Kidney capillary endothelial cell (primary cell): ENCODE results near the gene PPP5C.
"Not testable (repeated sequence)": the region's sequence is repeated elsewhere in the genome, so short reads cannot be mapped to it uniquely, and the experiment has no call there.

Experiments used
- DNase-seq: peaks from one replicate; pipeline ENCODE4 v3.0.0-alpha.2; 2018; ENCODE audit warnings: low spot score

The PPP5C gene

DNA sequence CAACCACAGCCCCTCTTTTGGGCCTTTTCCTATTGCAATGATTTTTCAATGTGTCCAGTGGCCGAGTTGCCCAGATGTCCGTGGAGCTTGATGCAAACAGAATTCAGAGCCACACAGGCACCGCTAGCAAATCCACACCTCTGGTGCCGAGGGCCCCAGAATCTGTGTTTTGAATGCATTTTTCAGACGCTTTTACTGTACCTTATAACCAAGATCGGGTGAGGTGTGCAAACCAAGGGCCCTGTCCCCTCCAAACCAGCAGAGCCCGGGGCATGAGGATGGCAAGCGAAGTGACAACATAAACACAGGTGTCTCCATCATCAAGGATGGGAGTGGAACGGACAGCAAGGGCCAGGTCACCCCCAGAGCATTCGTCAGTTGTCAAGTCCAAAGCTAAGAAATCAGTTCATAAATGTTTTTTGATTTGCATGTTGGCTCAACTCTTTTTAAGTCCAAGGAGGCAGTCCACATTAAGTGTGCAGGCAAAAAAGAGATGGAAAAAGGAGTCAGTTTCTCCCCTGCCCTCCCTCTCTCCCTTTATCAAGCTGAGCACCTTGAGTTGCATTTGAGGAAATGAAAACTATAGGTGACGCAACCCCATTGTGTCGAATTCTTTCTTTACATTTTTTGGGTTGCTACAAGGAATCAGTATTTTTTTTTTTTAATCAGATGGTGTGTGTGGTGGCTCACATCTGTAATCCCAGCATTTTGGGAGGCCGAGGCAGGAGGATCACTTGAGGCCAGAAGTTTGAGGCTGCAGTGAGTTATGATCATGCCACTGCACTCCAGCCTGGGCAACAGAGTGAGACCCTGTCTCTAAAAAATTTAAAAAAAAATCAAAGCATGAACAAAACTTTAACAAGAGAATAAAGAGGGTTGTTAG is 63.6 kb downstream of the PPP5C start:
- no peak for DNase-seq

DNA sequence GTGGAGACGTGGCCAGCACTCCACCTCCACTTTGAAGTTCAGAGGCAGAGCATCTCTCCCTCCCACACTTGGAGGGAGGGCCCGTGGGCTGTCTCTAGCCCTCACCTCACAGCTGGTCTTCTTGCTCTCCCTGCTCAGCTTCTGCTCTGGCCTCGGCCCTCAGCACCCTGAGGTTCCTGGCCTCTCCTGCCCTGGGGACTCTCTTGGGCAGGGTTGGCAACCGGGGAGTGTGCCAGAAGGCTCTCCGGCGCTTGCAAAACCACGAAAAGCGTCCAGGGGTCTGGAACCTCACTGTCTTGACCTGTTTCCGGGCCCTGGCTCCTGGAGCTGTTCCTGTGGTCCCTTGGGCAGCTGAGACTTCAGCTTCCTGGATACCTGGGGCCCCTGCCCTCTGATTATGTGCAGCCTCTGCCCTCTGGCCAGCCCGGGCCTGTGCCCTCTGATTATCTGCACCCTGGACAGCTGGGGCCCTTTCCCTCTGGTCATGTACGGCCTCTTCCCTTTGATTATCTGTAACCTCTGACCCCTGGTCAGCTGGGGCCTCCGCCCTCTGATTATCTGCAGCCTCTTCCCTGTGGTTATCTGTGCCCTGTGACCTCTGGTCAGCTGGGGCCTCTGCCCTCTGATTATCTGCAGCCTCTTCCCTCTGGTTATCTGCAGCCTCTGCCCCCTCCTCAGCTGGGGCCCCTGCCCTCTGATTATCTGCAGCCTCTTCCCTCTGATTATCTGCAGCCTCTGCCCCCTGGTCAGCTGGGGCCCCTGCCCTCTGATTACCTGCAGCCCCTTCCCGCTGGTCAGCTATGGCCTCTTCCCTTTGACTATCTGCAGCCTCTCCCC is 64.4 kb downstream of the PPP5C start:
- no peak for DNase-seq

DNA sequence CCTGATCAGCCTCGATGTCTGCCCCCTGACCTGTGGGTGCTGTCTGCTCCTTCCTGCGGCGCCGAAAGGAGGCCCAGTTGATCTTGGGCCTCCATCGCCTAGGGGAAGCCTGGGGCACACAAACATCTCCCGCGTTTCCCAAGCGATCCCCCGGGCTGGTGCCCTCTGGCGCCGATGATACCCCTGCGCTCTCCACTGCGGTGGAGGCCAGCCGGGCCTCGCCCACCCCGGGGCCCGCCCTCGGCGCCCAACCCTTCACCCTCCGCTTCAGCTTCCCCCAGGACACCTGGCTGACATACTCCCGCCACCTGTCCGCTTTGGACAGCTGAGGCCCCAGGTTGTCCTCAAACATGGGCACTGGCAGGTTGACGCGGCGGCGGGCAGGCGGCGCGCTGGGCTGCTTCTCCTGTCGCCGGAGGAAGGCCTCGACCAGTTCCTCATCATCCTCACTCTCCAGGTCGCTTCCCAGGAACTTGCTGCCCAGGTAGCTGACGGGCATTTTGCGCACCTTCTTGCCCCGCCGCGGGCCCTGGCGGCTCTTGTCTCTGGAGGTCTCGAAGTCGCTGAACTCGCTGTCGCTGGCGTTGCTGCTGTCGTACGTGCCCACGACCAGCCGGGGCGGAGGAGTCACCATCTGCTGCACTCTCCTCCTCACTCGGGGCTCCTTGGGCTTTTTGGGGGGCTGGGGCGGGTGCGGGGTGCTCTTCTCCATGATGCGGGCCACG is 65.2 kb downstream of the PPP5C start:
- no peak for DNase-seq

DNA sequence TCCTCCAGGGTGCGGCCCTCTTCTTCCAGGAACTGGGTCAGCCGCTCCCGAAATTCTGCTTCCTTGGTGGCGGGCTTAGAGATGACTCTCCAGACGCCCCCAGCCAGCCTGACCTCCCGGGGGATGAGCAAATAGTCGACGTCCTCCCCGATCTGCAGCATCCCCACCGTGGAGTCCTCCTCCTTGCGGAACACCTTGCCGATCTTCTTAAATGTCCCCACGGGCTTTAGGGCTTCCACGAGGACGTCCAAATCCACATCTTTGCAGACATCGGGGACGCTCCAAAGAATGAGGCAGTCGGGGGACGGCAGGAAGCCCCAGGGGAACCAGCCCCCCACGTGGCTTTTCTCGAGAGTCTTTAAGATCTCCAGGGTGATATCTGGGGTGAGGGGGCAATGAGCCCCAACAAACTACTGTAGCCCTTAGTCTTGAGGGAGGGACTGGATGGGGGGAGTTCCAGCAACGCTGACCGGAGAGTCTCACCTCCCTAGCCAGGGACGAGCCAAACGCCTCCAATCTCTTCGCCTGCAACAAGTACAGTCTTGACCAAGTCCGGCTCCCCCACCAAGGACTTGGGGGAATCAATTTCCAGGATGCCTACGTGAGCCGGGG is 65.9 kb downstream of the PPP5C start:
- DNase-seq: no peak

DNA sequence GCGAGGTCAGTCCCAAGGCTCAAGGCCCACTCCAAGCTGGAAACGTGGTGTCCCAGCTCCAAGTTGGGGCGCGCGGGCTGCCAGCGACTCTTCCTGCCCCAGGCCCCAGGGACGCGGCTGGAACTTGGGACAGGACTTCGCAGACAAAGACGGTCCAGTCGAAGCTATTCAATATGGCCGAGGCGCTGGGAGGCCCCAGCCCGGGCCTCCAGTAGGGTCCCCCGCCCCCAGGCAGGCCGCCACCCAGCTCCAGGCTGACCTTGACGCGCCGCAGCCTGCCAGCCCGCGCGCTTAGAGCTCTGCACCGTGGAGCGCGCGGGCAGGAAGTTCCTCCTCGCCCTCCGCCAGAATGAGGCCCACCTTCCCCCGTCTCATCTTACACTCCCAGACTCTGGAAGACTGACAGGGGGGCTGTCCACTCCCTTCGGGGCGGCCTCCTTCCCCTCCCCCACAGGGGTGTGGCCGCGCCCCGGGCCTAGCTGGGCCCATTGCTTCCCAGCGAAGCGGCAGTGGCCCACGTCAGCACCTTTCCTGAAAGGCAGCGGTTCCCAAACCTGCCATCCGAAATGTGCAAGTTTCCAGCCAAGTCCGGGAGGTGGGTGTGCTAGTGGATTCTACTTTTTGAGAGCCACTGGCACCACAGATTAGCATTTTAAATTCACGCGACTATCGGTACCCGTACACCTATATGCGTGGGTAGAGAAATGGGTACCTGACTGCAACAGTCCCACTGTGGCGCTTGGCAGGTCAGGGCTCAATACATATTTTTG is 66.6 kb downstream of the PPP5C start, which contains the start of gene CCDC8:
Gene CCDC8, minus strand, starts transcription at position 303 of the 770 bp plus-strand sequence. CDS start 754 bp downstream, outside the sequence.
- DNase-seq: no peak

DNA sequence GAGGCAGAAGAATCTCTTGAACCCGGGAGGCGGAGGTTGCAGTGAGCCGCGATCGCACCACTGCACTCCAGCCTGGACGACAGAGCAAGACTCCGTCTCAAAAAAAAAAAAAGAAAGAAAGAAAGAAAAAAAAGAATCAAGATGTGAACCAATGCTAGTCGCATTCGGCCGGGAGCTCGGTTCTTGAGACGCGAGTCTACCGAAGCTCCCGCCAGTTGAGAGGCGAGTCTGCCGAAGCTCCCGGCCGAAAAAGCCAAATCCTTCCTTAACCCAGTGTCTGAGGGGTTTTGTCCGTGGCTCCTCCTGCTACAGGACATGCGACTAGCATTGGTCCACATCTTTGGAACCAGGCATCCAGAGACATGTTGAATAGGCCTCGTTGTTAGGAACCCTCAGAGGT is 68.0 kb downstream of the PPP5C start:
- DNase-seq: not testable (repeated sequence)

DNA sequence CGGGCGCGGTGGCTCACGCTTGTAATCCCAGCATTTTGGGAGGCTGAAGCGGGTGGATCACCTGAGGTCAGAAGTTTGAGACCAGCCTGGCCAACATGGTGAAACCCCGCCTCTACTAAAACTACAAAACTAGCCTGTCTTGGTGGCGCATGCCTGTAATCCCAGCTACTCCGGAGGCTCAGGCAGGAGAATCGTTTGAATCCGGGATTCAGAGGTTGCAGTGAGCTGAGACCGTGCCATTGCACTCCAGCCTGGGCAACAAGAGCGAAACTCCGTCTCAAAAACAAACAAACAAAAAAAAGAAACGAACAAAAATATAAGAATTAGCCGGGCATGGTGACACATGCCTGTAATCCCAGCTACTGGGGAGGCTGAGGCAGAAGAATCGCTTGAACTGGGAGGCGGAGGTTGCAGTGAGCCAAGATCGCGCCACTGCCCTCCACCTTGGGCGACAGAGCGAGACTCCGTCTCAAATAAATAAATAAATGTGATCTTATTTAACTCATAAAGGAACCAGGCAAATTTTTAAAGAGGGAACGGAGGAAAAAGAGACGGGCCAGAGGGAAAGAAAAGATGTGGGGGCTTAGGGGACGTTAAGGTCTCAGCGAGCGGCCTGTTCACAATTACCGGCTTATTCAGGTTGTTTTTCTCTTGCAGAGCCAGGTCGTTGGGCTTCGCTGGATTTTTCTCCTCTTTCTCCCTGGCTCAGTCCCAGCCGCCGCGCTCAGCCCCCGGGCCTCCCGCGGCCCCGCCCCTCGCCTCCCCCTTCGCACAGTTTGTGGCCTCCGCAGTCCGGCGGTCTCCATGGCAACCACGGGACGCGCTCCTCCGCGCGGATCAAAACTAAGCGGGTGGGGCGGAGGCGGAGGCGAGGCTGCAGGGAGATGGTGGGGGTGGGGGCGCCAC is 69.2 kb downstream of the PPP5C start:
- DNase-seq: not testable (repeated sequence)

DNA sequence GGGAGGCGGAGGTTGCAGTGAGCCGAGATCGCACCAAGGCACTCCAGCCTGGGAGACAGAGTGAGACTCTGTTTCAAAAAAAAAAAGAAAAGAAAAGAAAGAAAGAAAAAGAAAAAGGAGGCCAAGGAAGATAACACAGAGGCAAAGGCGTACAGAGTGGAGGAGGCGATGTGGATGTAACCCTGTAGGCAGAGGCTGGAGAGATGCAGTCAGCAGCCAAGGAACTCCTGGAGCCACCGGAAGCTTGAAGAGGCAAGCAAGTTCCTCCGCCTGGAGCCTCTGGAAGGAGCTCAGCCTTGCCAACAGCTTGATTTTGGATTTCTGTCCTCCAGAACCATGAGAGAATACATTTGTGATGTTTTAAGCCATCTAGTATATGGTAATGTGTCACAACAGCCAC is 73.2 kb downstream of the PPP5C start:
- DNase-seq: no peak

DNA sequence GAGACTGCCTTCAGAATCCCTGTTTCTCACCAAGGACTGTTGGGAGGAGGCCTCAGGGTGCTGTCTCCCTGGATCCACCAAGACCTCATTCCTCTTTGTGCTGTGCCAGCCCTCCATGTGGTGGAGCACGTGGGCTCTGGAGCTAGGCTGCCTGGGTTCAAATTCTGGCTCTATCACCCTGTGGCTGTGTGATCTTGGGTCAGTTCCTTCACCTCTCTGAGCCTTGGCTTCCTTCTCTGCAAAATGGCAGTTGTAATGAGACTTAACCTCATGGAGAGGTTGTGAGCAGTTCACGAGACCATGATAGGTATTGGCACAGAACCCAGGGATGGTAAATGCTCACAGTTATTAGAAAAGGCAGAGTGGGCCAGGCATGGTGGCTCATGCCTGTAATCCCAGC is 75.5 kb downstream of the PPP5C start:
- DNase-seq: no peak

DNA sequence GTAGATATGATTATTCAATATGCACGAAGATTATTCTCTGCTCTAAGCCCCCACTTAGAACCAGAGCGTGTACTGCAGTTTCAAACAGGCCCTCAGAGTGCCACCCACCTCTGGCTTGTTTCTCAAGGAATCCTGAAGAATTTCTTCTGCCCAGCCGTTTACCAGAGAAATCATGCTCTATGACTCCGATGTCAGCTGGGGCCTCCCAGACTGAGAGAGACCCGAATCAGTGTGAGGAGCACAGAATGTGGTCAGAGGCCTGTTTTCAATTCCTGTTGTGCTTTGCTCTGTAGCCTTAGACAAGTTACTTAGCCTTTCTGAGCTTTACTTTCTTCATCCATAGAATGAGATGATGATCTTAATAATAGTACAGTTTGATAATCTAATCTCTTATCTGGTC is 76.3 kb downstream of the PPP5C start:
- DNase-seq: no peak

DNA sequence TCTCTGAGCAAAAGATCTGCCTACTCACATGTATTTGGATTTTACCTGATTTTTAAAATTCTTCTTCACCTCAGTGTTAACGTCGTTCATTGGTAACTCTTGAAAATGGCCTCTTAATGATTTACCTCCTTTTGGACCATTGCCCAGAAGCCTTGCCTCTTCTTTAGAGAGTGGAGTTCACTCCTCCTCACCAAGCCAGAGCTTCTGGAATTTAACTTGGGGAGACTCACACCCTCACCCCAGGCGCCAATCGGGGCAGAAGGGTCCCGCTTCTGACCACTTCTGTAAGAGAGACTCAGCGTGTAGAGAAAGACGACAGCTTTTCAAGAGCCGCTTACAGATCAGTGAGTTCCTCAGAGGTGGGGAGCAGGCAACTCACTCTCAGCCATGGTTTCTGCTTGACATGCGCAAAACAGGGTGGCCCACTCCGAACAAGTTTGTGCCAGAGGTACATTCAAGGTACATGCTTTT is 79.2 kb downstream of the PPP5C start:
- DNase-seq: no peak

DNA sequence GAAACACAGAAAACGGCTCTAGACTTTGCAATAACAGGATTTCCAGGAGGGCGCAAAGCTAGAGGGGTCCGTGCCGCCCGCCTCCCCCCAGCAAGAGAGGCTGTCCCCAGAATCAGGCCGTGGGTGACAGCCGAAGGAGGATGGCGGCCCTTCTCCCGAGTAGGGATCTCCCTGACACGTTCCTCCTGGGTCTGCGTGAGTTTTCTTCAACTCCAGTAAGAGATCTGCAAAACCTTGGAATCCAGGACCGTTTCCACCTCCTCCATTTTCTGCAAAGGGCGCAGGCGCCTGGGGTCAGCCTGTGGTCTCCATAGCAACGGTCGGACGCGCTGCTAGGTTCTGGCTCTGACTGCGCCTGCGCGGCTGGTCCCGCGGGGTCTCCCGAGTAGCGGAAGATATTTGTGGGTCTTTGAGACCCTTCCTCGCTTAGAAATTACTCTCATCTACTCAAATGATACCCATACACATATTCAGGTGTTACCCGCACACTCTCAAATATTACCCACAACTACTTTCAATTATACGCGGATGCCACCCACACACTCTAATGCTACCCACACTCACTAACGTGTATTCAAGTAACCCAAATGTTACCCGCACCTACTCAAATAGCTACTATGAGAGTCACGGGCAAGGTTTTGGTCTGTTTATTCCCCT is 79.7 kb downstream of the PPP5C start:
- DNase-seq: peak; percentile 55

DNA sequence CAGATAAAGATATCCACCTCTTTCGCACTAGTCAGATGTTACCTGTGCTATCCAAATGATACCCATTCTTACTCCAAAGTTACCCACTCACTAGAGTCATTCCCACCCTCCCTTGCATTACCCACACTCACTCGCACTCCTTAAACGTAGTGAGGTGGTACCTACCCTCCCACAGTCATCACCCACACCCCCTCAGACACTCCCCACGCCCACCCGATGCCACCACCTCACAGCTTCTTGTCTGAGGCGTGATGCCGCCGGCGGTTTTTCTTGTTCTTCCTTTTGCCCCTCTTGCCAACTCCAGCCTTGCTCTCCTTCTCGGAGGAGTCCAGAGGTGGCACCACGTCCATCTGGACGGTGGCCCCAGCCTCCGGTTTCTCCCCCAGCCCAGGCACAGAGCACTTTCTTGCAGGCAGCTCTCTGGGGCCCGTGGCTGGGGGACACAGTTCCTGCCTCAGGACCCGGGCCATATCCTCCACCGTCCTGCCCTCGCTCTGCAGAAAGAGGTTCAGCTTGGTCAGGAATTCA is 80.7 kb downstream of the PPP5C start:
- no peak for DNase-seq

DNA sequence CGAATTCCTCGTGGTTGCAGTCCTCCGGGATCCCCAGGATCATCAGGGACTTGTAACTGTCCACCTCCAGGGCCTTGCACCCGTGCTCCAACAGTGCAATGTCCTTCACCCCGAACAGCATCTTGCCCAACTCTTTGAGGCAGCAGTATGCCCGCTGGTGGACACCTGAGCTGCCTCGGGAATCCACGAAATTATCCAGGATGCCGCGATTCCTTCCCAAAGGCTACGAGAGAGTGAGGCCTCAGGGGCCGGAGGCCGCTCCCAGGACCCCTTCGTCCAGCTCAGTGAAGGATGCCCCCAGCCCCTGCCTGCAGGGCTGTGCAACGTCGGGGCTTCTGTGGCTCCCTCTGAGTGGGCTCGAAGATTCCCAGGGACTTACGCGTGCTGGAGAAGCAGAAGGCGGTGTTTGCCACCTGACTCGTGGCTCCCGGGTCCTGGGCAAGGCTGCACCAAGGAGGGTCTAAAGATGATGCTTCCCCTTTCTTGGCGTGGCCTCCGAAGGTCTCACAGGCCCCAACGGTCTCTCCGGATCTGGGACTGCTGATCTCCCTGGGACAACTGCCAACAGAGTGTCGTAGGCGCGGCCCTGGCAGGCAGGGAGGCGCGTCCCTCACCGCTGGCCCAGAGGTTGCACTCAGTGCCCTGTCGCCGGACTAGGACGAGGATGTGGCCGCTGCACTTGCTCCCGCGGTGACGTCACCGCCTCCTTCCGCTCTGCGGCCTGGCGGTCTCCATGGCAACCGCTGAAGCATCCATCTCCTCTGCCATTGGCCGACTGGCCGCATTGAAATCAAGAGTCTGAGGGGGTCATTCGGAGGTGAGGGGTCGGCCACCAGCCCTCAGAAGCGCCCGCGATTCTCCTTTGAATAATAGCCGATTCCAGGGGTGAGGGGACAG is 81.6 kb downstream of the PPP5C start, which contains the start of gene PNMA8C:
Gene PNMA8C, minus strand, starts transcription at position 698 of the 897 bp plus-strand sequence. Its CDS starts 577 bp downstream, at position 121.
- DNase-seq: peak; percentile 85

DNA sequence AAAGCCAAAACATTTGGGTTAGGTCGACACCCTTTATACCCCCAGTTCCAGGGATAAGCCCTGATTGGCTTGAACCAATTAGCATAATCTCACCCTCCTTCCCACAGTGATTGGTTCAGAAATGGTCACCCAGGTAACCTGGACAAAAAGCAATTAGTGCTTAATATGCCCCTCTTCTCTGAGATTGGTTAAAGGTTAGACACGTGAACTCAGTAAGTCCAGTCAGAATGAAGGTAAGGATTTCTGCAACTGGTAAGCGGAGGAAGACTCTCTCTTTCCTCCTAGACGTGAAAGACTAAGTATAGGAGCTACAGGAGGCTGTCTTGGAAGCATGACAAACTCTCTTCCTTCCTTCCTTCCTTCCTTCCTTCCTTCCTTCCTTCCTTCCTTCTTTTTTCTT is 83.1 kb downstream of the PPP5C start:
- DNase-seq: no peak

DNA sequence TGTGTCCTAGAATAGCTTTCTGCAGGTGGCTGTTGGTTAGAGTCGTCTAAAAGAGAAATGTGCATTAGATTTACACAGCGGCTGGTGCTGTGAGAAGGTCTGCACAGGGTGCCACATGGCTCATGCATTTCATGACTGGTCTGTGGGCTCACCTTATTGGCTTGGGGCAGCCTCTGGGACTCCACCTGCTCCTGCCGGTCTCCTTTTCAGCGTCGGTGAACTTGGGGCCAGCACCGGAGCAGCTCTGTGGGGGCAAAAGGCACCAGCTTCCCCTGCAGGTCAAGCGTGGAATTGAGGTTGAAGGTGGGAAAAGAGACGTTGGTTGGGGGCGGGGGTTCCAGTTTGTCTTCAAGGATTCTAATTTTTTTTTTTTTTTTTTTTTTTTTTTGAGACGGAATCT is 84.9 kb downstream of the PPP5C start:
- DNase-seq: no peak

DNA sequence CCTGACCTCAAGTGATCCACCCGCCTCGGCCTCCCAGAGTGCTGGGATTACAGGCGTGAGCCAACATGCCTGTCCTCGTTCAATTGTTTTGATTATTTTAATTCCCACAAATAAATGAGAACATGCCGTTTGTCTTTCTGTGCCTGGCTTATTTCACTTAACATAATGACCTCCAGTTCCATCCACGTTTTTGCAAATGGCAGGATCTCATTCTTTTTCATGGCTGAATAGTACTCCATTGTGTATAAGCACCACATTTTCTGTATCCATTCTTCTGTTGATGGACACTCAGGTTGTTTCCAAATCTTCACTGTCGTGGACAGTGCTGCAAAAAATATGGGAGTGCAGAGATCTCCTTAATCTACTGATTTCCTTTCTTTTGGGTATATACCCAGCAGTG is 86.6 kb downstream of the PPP5C start:
- not testable (repeated sequence) for DNase-seq

DNA sequence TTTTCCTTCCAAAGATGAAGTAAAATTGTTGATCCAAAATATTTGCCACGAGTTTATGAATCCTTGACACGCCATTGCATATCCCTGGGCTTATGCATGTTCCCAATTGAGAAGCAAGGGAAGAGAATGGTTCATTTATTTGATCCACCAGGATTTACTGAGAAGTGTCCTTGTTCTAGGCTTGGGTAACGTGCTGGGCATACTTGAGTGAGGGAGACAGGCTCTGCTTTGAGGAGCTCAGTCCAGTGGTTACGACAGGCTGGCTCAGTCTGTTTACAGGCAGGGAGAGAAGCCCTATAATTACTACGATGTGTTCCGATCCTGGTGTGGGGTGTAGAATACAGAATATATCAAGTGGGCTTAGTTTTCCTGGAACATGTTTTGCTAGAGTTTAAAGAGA is 88.1 kb downstream of the PPP5C start:
- DNase-seq: no peak
